ENCODE results near the gene ZXDC. TPM values are rescaled to one million over a fixed set of nuclear protein-coding genes. Genes with fewer than 3 reads are reported as not detected.

The ZXDC gene
- polyA plus RNA-seq, 1 experiment = 9.5 TPM

DNA sequence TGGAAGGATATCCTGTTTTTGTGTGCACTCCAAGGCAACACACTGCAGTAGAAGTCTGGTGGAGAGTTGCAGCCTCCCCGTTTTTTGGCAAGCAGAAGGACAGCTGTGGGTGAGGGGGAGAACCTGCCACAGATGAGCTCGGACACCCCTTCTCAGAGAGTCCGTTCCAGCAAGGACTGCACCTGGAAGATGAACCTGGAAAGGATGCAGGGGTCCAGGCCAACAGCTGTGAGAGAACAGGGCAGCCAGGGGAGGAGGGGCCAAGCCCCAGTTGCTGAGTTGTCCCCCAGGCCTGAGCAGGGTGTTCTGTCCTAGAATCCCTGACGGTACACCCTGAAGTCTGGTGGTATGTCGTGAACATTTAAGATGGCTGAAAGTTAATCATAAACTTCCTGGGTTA, 30.2 kb downstream of the ZXDC start:
- ChIA-PET POLR2A (no interaction called here), CTCF (no interaction called here)
- H3K4me3 ChIP-seq (ENCODE audit: low read depth, low read length) = no peak overlapping the region
- no peak for DNase-seq (ENCODE audit: low read depth, low spot score)
- TF ChIP-seq, protein P1, sequence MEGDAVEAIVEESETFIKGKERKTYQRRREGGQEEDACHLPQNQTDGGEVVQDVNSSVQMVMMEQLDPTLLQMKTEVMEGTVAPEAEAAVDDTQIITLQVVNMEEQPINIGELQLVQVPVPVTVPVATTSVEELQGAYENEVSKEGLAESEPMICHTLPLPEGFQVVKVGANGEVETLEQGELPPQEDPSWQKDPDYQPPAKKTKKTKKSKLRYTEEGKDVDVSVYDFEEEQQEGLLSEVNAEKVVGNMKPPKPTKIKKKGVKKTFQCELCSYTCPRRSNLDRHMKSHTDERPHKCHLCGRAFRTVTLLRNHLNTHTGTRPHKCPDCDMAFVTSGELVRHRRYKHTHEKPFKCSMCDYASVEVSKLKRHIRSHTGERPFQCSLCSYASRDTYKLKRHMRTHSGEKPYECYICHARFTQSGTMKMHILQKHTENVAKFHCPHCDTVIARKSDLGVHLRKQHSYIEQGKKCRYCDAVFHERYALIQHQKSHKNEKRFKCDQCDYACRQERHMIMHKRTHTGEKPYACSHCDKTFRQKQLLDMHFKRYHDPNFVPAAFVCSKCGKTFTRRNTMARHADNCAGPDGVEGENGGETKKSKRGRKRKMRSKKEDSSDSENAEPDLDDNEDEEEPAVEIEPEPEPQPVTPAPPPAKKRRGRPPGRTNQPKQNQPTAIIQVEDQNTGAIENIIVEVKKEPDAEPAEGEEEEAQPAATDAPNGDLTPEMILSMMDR (IDR thresholded peaks at IDR 0.05; ENCODE audit: low read depth, low read length) = no peak
- no peaks in the 10 kb centered on the region for H3K27me3 ChIP-seq (ENCODE audit: control insufficient read depth, insufficient read depth, low read length)
- H3K9me3 ChIP-seq (ENCODE audit: control insufficient read depth, insufficient read depth, low read length) = no peaks in the 10 kb centered on the region; the same call in 1 of the 2 replicates
- H3K27ac ChIP-seq (ENCODE audit: low read depth, low read length) = no peak overlapping the region

DNA sequence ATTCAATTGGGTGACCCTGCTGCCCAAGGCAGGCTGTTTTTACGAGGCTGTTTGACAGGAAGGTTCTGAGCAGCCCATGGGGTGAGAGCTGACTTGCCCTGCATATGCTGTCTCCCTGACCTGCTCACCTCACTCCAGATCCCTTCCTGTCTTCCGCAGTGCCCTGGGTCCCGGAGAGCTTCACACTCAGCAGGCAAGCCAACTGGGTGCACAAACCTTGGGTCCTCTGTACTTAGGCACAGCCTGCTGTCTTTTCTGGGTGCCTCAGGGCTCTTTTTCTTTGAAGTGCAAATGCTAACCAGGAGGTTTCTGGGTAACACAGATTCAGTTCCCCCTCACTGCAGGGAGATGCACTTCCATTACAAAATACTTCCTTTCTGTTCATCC, 32.8 kb downstream of the ZXDC start:
- H3K9me3 ChIP-seq (ENCODE audit: control insufficient read depth, insufficient read depth, low read length) = no peaks in the 10 kb centered on the region; the same call in 1 of the 2 replicates
- POLR2A ChIA-PET = no interaction called here
- no peak overlapping the region for H3K4me3 ChIP-seq (ENCODE audit: low read depth, low read length)
- no peaks in the 10 kb centered on the region for H3K27me3 ChIP-seq (ENCODE audit: control insufficient read depth, insufficient read depth, low read length)
- TF ChIP-seq, protein P1 (IDR thresholded peaks at IDR 0.05; ENCODE audit: low read depth, low read length) = no peak
- no peak for DNase-seq (ENCODE audit: low read depth, low spot score)
- H3K27ac ChIP-seq (ENCODE audit: low read depth, low read length) = no peak overlapping the region
- CTCF ChIA-PET = interaction anchor here (0.7 kb wide), 1 partner anchor 197 kb away, joined by 3 read pairs; no protein-coding TSS in a partner anchor

DNA sequence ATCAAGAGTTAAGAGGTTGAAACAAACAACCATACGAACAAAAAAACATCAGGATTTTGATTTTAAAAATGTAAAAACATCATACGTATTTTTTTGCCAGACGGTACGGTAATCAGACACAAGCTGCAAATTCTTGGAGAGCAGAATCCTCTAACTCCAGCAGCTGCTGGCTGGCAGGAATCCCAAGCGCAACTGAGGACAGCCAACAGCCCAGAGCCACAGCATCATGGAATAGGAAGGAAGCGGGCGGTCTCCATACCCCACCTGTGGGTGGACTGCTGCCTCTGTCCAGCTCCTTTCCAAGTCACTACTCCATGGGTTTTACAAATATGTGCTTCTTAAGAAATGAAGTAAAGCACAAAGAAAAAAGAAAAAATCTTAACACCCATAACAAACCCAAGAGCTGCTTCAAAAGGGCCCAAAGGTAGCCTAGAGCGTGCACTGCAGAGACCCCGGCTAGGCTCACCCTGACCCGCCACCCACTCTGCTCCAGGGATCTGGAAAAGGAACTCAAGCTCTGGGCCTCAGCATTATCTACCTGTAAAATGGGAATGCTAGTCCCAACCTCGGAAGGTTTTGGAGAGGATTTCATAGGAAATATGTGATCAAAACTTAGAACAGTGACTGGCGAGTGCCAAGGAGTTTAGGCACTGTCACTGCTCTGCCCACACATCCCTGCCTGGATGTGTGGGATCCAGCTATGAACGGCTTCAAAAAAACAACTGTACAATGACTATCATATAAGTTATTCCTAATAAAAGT, 33.4 kb downstream of the ZXDC start:
- Histone ChIP-seq H3K4me3 (ENCODE audit: low read depth, low read length) (no peak overlapping the region), H3K27me3 (ENCODE audit: control insufficient read depth, insufficient read depth, low read length) (no peaks in the 10 kb centered on the region), H3K27ac (ENCODE audit: low read depth, low read length) (no peak overlapping the region), H3K9me3 (ENCODE audit: control insufficient read depth, insufficient read depth, low read length) (no peaks in the 10 kb centered on the region; the same call in 1 of the 2 replicates)
- no peak for DNase-seq (ENCODE audit: low read depth, low spot score)
- POLR2A ChIA-PET = no interaction called here
- CTCF ChIA-PET = interaction anchor here (0.7 kb wide), 1 partner anchor 196 kb away, joined by 3 read pairs; no protein-coding TSS in a partner anchor
- TF ChIP-seq, protein P1 (IDR thresholded peaks at IDR 0.05; ENCODE audit: low read depth, low read length) = no peak

DNA sequence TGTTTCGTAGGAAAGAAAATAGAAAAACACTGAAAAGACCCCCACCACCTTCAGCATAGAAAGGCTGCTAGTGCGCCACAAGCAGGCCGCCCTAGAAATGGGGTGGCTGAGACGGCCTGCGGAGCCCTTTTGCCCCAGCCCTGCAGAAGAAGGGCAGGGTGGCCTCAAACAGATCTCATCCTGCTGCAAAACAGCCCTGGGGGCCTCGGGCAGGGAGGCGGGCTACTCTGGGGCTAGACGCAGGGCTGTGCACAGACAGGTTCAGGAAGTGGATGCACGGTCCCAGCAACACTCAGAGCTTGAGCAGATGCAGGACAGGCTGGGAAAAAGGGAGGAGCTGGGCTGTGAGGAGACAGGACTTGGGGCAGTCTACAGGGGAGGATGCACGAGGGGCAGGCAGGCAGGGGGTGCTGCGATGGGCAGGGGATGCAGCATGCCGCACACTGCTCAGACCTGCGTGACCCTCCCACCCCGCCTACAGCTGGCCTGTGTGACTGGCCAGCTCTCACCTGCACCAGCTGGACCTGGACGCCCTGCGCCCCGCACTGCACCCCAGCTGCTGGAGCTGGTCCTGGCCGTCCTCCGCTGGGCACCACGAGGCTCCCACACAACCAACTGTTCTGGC, 34.3 kb downstream of the ZXDC start:
- TF ChIP-seq, protein P1 (IDR thresholded peaks at IDR 0.05; ENCODE audit: low read depth, low read length) = no peak
- DNase-seq (ENCODE audit: low read depth, low spot score) = no peak
- no peak overlapping the region for H3K4me3 ChIP-seq (ENCODE audit: low read depth, low read length)
- H3K27ac ChIP-seq (ENCODE audit: low read depth, low read length) = no peak overlapping the region
- ChIA-PET POLR2A (no interaction called here), CTCF (no interaction called here)
- H3K27me3 ChIP-seq (ENCODE audit: control insufficient read depth, insufficient read depth, low read length) = no peaks in the 10 kb centered on the region
- H3K9me3 ChIP-seq (ENCODE audit: control insufficient read depth, insufficient read depth, low read length) = no peaks in the 10 kb centered on the region; the same call in 1 of the 2 replicates

DNA sequence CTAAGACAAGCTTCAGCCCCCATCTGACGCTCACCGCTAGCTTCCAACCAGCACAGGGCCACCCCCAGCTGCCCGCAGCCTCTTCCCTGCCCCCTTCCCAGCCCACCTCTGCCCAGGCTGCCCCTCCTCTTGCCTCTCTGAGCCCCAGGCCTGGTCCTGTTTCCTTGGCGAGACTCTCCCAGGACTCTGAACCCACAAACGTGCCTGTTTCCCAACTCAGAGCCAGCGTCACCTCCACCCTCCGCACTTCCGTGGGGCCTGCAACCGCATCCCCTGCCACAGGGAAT, 35.0 kb downstream of the ZXDC start:
- no peak for DNase-seq (ENCODE audit: low read depth, low spot score)
- CTCF ChIA-PET = no interaction called here
- POLR2A ChIA-PET = no interaction called here
- Histone ChIP-seq H3K9me3 (ENCODE audit: control insufficient read depth, insufficient read depth, low read length) (no peaks in the 10 kb centered on the region; the same call in 1 of the 2 replicates), H3K27ac (ENCODE audit: low read depth, low read length) (no peak overlapping the region), H3K4me3 (ENCODE audit: low read depth, low read length) (no peak overlapping the region), H3K27me3 (ENCODE audit: control insufficient read depth, insufficient read depth, low read length) (no peaks in the 10 kb centered on the region)
- TF ChIP-seq, protein P1 (IDR thresholded peaks at IDR 0.05; ENCODE audit: low read depth, low read length) = no peak

Data from AG04450 (cell line).